Suppressor macrophage treated with lipopolysaccharide for 1 hour (primary cell): ENCODE results near the gene ATOH8.
"Not testable (repeated sequence)": the region's sequence is repeated elsewhere in the genome, so short reads cannot be mapped to it uniquely, and the experiment has no call there.

Experiments used
- DNase-seq, 3 donors: peaks; one replicate each; pipeline ENCODE4 v3.0.0-alpha.2; 2020 to 2022

The ATOH8 gene, protein sequence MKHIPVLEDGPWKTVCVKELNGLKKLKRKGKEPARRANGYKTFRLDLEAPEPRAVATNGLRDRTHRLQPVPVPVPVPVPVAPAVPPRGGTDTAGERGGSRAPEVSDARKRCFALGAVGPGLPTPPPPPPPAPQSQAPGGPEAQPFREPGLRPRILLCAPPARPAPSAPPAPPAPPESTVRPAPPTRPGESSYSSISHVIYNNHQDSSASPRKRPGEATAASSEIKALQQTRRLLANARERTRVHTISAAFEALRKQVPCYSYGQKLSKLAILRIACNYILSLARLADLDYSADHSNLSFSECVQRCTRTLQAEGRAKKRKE

DNA sequence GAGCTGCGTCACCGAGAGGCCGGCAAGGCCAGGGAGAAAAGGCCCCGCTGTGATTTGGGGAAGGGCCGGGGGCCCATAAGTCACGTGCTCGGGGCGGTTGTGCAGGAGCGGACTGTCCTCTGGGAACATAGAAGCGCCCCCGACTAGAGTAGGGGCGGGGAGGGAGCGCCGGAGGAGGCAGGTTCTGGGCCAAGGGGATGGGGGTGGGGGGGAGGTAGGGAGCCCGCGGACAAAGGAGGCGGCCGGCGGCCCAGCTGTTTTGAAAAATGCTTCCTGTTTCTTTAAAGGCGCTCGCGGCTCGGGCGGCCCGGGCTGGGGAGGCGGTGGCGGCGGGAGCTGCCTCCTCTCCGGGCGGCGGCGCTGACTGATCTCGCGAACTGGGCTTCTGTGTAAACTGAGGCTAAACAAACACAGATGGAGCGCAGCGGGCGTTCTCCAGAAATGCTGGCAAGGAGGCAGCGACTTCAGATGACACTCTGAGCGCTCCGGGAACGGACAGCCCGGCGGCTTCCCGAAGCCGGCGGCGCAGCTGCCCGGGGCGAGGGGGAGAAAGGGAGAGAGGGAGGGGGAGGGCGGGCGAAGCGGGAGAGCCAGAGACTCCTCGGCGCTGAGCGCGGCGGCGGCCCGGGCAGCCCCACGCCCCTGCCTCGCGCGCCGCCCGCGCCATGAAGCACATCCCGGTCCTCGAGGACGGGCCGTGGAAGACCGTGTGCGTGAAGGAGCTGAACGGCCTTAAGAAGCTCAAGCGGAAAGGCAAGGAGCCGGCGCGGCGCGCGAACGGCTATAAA, at the start of gene ATOH8:
TSS of gene ATOH8 (plus strand) at position 467 of the 788 bp plus-strand sequence. CDS start at position 666, 199 bp downstream.
- peak; percentile 68 to 87 (median 73) for DNase-seq

DNA sequence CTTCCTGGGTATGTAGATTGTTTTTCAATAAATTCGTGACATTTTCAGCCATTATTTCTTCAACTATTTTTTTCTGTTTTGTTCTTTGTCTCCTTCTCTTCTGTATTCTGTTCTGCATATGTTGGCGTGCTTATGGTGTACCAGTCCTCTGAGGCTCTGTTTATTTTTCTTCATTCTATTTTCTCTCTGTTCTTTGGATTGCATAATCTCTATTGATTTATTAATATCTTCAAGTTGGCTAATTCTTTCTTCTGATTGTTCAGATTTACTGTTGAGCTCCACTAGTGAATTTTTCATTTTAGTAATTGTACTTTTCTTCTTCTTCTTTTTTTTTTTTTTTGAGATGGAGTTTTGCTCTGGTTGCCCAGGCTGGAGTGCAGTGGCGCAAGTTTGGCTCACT, 49.8 kb upstream of the ATOH8 start:
- no peak for DNase-seq

DNA sequence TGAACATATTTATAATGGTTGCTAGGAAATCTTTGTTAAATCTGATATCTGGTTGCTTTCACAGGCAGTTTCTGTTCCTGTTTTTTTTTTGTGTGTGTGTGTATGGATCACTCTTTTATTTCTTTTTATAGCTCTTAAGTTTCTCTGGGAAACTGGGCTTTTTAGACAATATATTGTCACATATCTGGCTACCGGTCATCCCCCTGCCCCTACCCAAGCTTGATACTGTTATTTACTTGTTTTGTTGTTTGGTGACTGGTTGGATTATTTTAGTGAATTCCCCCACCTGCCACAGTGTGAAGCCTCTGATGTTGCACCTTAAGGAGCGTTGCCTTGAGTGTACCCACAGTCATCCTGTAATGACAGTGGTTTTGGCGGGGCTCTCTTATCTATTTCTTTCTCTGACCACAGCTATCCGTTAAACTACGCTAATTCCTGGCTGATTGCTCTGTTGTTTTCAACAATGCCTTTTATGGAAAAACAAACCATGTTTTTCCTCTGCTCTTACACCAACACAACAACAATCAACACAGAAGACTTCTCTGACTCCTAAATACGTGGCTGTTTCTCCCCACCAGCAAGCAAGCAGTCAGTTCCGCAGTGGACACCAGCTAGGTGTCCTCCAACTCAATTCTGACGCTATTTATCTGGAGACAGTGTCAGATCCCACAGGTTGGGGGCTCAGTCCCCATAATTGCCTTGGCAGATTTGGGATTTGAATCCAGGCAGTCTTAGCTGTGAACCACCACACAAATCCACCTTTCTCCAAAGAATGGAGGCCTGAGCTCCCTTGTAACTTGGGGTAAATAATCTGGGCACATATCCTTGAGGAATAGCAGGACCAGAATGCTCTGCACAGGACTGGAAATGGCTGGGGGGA, 48.8 kb upstream of the ATOH8 start:
- peak; percentile 46 to 87 (median 68) for DNase-seq

DNA sequence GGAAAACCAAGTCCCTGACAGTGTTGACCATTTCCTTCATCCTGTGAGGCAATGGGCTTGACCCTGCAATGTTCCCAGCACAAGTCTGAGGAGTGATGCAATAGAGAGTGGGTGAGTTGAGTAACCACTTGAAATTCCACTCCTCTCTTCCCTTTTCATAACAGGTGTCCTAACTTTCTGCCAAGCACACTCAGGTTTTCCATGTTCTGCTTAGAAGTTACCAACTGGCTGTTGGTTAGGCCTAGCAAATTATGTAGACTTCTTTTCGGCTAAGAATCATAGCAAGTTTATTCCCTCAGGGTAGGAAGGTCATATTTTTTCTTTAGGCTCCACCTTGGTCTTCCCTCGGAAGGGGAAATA, 48.1 kb upstream of the ATOH8 start:
- peak; percentile 79 to 93 (median 87) for DNase-seq

DNA sequence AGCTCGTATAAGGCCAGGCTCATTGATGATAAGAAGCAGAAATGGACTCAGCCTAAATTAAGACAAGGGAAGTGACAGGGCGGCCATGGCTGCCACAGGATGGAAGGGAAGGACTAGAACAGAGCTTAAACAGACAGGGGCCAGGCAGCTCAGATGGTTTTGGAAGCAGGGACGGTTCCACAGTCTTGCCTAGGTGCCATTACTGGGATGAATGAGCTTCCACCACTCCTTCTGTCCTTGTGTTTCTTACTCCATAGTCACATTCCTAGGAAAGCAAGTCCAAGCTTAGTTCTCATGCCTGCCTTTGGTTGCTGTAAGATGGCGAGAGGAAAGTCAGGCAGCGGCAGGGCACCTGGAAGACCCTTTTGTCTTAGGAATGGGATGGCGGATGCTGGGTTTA, 47.7 kb upstream of the ATOH8 start:
- DNase-seq, result no peak

DNA sequence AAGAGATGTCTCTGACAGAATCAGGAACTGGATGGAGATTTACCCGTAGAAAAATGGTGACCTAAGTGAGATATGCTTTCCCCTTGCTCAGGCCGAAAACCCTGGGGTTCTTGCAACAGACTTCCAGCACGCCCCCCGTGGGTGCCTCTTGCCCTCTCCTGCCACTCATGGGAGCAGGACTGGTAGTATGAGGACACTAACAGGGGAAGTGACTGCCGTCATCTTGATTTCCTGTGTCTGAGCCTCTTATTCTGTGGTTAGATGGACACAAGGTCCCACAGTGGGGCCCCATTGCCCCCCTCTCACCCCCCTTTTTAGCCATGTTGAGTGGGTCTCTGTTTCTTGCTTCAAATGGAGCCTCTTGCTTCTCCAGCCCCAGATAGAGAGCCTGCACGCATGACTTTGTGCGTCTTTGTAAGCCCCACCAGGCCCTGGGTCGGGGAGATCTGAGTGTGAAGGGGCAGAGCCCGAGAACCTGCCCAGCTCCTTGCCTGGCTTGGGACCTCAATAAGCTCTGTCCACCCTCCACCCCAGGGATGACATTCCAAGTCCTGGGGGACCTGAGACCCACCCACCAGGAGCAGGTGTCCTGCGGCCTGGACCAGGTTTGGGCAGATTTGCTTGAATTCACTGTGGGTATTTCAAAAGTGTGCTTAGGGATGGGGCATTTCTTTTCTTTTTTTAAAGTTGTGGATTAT, 47.0 kb upstream of the ATOH8 start:
- DNase-seq, result peak; percentile 85 to 93 (median 93)

DNA sequence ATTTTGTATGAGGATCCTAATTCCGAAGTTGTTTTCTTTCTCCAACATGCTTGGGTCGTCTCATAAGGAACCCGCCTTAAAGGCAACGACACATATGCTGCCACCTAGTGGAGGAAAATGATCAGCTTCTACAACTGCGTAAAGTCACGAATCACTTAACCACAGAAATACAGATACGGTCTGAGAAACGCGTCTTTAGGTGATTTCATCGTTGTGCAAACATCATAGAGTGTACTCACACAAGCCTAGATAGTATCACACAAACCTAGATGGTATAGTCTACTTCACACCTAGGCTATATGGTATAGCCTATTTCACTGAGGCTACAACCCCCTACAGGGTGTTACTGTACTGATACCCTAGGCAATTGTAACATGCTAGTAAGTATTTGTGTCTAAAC, 46.5 kb upstream of the ATOH8 start:
- DNase-seq, result peak; percentile 93 to 94 (median 94)

DNA sequence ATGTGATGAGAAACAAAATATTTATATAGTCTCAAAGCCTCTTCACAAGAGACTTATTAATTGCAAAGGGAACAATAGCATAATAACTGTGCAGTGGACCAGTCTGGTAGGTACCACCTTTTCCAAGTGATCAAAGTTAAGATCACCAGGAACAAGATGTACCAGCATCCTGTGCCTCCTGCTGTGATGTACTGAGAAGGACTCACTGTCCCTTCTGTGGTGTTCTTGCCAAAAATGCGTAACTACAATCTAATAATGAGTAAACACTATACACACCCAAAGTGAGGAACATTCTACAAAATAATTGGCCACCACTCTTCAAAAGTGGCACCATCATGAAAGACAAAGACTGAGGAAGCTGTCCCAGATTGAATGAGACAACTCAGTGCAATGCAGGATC, 45.1 kb upstream of the ATOH8 start:
- DNase-seq, result no peak

DNA sequence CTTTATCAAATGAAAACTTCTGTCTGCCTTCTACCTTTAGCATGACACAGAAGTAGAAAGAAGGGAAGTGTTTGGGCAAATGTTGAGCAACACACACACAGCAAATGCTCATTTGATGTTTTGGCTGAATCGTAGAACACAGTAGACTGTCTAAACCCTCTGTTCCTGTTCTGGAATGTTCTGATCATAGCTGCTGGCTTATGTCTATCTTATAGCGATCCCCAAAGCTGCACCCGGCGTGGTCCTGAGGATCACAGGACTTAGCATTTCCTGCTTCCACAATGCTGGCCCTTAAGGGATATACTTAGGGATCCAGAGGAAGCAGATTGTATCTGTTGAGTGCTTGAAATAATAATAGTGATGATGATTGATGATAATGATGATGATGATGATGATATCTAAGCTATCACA, 44.4 kb upstream of the ATOH8 start:
- peak in 2 of 3 donors; percentile 42 to 60 for DNase-seq

DNA sequence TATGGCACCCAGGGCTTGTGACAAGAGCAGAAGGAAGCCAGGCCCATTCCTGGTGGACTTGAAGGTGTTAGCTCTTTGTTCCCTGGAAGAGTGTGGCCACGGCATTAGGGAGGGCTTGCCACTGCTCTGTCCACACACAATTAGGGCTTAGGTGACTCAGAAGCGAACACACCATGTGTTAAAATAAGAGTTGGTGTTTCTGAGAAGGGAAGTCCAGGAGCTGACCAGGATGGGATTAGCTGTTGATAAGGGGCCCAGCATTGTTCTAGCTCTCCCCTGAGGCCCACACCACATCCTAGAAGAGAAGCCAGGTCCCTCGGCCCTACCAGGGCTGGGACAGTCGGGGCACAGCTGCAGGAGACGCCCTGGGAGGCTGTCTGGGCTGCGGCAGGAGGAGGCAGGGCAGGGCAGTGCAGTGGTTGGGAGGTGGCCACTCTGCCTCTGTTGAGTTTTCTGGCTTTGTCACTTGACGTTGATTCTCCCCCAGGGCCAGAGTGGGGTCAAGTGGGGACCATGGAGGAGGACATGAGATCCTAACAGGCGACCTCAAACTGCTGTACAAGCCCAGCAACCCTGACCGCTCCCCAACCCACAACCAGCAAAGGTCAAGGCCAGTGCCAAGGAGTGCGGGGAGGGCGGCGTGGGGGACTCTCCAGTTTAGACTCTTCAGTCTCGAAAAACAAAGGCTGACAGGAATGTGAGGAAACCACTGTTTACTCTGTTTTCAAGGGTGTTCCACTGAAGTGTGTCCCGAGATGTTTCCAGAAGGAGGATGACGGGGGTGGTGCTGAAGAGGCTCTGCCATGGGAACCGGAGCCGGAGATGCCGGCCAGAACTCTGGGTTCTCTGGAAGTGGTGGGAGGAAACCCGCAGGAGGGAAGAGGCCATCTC, 42.9 kb upstream of the ATOH8 start:
- peak in 1 of 3 donors; percentile 46 for DNase-seq

DNA sequence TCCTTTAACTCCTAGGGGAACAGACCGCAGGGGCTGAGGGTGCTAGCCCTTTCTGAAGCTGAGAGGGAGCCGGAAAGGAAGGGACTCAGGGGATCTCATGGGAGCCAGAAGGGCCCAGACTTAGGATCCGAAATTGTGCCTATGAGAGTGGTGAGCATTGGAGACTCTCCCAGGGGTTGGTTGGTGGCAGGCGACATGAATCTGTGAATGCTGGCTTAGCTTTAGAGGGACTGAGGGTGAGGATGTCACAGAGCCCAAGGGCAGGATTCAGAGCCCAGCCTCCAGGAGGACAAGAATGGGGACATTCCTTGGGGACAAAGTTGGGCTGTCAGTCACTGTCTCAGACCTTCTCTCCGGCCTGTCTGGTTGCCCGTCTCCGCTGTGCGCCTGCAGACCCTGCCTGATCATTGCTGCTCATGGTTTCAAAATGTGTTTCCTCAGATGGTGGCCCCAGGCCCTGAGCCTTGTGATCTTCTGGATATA, 42.2 kb upstream of the ATOH8 start:
- DNase-seq, result no peak

DNA sequence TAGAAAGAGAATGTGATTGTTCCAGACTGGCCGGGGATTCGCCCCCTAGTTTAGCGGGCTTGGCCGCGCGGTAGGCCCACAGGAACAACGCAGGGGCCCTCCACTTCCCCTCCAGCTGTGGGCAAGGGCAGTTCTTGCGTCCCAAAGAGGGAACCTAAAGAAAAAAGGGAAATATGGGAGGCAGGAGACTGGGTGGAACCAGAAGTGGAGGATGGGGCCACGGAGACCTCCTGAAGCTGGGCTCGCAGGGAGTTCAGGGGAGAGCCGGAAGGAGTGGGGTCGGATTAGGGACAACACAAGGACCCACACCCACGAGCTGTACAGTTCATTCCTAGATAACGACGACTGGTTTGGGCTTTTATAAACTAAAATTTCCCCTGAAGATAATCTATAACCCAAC, 41.5 kb upstream of the ATOH8 start:
- DNase-seq, result peak; percentile 77 to 82 (median 79)

DNA sequence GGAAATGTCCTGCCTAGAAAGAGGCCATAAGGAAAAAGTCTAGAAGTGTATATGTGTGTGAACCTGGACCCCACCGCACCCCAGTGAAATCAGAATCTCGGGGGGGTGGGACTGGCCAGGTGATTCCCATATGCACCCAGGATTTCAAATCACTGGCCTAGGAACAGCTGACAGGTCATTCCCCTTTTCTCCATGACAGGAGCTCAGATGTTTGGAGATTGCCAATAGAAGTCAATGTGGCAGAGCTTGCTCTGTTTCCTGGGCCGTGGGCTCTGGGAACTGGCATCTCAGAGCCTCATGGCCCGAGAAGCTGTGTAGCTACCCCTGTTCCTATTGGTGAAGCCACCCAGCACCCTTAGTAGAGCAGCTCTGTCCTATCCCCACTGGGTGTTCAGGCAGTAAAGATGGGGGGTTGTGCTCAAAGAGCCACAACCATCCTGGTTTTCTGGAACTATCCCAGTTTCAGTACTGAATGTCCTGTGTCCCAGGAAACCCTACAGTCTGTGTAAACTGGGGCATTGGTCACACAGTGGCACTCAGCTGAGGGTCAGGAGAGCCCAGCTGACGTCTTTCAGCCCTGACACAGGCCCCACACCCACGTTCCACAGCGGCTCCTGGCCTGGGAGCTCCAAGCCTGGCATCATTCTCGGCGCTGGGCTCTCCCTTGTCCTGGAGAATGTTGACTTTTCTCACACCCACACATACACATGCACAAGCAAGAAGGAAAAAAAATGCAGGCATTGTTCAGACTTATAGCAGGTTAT, 40.8 kb upstream of the ATOH8 start:
- peak; percentile 49 to 79 (median 71) for DNase-seq

DNA sequence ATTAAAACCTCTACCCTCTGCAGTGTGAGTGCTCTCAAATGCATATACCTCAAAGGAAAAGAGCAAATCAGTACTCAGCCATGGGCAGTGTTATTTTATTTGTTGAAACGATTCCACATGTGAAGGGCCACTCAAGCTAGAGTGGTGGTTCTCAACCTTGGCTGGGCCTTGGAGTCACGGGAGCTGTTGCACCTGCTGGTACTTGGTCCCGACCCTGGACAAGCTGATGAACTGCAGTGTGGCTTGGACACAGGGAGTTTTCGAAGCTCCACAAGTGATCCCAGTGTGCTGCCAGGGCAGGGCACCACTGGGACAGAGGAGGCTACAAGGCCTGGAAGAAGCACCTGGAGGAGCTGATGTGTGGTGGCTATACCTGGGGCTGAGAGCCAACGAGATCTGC, 40.0 kb upstream of the ATOH8 start:
- no peak for DNase-seq

DNA sequence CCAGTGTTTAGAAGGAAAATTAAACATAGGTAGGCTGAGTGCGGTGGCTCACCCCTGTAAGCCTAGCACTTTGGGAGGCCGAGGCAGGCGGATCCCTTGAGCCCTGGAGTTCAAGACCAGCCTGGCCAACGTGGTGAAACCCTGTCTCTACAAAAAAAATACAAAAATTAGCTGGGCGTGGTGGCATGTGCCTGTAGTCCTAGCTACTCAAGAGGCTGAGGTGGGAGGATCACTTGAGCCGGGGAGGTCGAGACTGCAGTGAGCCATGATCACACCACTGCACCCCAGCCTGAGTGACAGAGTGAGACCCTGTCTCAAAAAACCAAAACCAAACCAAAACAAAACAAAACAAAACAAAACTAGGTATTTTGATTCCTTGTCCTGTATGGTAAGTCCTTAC, 39.4 kb upstream of the ATOH8 start:
- not testable (repeated sequence) for DNase-seq

DNA sequence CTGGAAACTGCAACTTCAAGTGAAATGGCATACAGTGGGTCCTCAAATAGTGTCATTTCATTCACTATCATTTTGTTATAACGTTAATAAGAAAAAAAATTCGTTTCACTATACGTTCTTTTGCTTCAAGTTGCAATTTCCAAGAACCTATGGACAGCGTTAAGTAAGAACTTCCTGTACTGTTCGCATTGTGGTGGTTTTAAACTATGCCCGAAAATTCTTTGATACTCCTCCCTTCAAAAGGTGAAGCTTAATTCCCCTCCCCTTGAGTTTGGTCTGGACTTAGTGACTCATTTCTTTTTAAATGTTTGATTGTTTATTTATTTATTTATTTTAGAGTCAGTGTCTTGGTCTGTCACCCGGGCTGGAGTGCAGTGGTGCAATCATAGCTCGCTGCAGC, 39.0 kb upstream of the ATOH8 start:
- no peak for DNase-seq

DNA sequence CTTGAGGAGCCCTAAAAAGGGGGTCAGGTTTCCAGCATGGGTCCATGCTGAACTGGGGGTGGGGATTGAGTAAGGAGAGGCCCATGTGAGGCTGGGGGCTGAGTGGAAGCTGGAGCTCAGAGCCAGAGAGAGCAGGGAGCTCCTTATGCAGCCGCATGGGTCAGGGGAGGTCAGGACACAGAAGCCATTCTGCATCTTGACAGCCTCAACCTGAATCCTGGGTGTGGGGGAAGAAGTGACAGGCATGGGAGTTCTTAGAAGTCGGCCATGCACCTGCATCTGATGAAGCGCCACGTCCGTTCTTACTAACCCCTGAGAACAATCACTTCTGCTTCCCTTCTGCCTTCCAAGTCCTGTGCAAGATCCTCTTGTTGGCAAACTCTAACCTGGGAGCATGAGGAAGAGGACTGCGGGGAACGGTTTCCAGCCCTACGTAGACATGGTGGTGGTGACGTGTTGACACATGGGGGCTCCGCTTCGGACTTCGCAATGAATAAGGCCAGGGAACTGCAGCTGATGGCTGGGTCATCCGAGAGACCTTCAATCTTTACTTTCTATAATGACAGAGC, 37.4 kb upstream of the ATOH8 start:
- DNase-seq, result peak in 1 of 3 donors; percentile 28

DNA sequence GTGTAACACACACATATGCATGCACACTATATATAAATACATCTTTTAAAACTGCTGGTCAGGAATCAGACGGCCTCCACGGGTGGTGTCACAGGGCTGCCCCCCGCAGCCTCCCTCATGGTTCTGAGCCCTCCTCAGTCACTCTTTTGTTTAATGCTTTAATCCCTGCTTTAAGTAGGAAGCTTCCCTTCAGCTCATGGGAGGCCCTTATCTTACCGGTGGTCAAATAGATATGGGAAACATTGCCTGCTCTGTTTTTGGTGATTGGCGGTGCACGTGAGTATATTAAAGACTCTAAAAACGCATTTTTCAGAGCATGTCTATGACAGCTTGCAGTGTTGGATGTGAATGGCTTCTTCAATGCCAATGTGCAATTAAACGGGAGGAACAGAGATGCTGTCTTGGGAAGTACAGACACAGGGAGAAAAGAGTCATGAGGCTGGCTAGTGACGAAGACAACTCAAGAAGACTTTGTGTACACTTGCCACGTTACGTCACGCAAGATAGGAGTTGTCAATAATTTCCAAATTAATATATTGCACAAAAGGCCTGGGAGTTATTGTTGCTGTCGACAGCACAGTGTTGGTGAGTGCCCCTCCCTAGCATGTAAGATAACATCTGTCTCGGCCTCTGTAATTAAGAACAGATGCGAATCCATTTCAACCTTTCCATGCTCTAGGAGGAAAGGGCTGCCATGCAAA, 36.3 kb upstream of the ATOH8 start:
- no peak for DNase-seq

DNA sequence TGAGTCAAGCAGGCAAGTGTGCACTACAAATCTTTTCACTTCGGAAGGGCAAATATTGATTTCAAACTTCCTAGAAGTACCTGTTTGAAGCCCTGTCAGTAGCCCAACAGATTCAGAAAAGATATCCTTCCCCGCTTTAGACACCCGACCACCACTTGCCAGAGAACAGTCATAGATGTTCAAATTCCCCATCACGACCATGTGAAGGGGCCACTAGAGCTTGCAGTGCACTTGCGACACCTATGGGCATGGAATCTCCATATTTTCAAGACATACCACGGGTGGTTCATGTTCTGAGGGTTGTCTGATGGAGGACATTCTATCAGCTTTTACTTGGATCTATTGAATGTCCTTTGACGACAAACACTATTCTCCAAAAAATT, 35.8 kb upstream of the ATOH8 start:
- DNase-seq, result peak; percentile 58 to 63 (median 61)
